IMR-90 (cell line): Measurements from ENCODE around the gene GLT1D1. TPM values are rescaled to one million over a fixed set of nuclear protein-coding genes. Genes with fewer than 3 reads are reported as not detected.

Source experiments
- ATAC-seq: fragments of 200-7000 bp; cut with Tn5 transposase; 2 replicates; pipeline ENCODE4 v1.9.1; 2020; ENCODE audit warnings: low read depth, mild to moderate bottlenecking, moderate library complexity
- BruUV-seq: library from RNA; stranded (reverse); fragments of 400-500 nt; replicated peaks from 2 replicates; lab custom pipeline; 2021; lab: Mats Ljungman, UMichigan
- CTCF ChIA-PET: fragments of 300-600 bp; formaldehyde crosslinking; extraction: SDS; loops from one replicate; lab custom pipeline; 2021; ENCODE audit warnings: antibody characterized with exemption; lab: Yijun Ruan, JAX
- POLR2A ChIA-PET: fragments of 300-600 bp; sonication (Branson Sonifier 250); formaldehyde crosslinking; loops from one replicate; lab custom pipeline; 2022; ENCODE audit warnings: antibody characterized with exemption; ENCODE audit not compliant: unreplicated experiment; lab: Charles Lee
- DNase-seq: peaks from one replicate; pipeline ENCODE4 v3.0.0; 2013
- H2AFZ ChIP-seq: replicated peaks from 2 replicates; pipeline ENCODE3; 2013; ENCODE audit warnings: low read length, mild to moderate bottlenecking; ENCODE audit not compliant: poor library complexity
- H2AK5ac ChIP-seq: 2 replicates; pipeline ENCODE4 v1.6.1; 2013; ENCODE audit warnings: low read depth, low read length, inconsistent platforms
- H2AK9ac ChIP-seq: replicated peaks from 2 replicates; pipeline ENCODE3; 2013; ENCODE audit warnings: mild to moderate bottlenecking, low read depth, low read length, moderate library complexity; ENCODE audit not compliant: poor library complexity
- H2BK120ac ChIP-seq: 2 replicates; pipeline ENCODE4 v1.6.1; 2013; ENCODE audit warnings: low read depth, low read length, inconsistent platforms
- H2BK15ac ChIP-seq: 3 replicates; pipeline ENCODE4 v1.6.1; 2013; ENCODE audit warnings: low read depth, low read length, inconsistent platforms
- H2BK20ac ChIP-seq: 2 replicates; pipeline ENCODE4 v1.6.1; 2013; ENCODE audit warnings: low read depth, mild to moderate bottlenecking, inconsistent platforms, low read length, moderate library complexity
- H2BK5ac ChIP-seq: 2 replicates; pipeline ENCODE4 v1.6.1; 2013; ENCODE audit warnings: mild to moderate bottlenecking, low read depth, low read length, inconsistent platforms; ENCODE audit not compliant: poor library complexity, severe bottlenecking
- H3K14ac ChIP-seq: replicated peaks from 2 replicates; pipeline ENCODE4 v1.6.1; 2013; ENCODE audit warnings: low read depth, low read length, inconsistent platforms
- H3K18ac ChIP-seq: 2 replicates; pipeline ENCODE4 v1.6.1; 2013; ENCODE audit warnings: low read depth, low read length, control low read depth
- H3K23ac ChIP-seq: 2 replicates; pipeline ENCODE4 v1.6.1; 2013; ENCODE audit warnings: low read depth, low read length, inconsistent platforms
- H3K27ac ChIP-seq: 2 replicates; pipeline ENCODE4 v1.5.1; 2013; ENCODE audit warnings: mild to moderate bottlenecking, control low read depth, low read length; ENCODE audit not compliant: insufficient read depth
- H3K27me3 ChIP-seq: 2 replicates; pipeline ENCODE4 v1.6.1; 2013; ENCODE audit warnings: low read length; ENCODE audit not compliant: control insufficient read depth, insufficient read depth
- H3K36me3 ChIP-seq: 2 replicates; pipeline ENCODE4 v1.6.1; 2013; ENCODE audit warnings: low read length, mixed read lengths; ENCODE audit not compliant: control insufficient read depth, insufficient read depth
- H3K4ac ChIP-seq: 2 replicates; pipeline ENCODE4 v1.6.1; 2013; ENCODE audit warnings: low read depth, low read length, inconsistent platforms
- H3K4me1 ChIP-seq: 2 replicates; pipeline ENCODE4 v1.6.1; 2013; ENCODE audit warnings: low read length, mixed read lengths; ENCODE audit not compliant: control insufficient read depth, insufficient read depth
- H3K4me2 ChIP-seq: 2 replicates; pipeline ENCODE4 v1.6.1; 2013; ENCODE audit warnings: low read depth, mild to moderate bottlenecking, control low read depth, low read length, moderate library complexity
- H3K4me3 ChIP-seq: 2 replicates; pipeline ENCODE4 v1.5.1; 2013; ENCODE audit warnings: low read depth, mild to moderate bottlenecking, control low read depth, low read length, moderate library complexity; ENCODE audit not compliant: insufficient read depth
- H3K56ac ChIP-seq: 2 replicates; pipeline ENCODE4 v1.6.1; 2013; ENCODE audit warnings: low read length, inconsistent platforms; ENCODE audit not compliant: insufficient read depth; ENCODE audit errors: extremely low read depth
- H3K79me1 ChIP-seq, 2 experiments: 2 replicates each; pipeline ENCODE4 v1.6.1; 2013; ENCODE audit warnings: low read length in 2 of 2, inconsistent platforms in 1 of 2, low read depth in 1 of 2
- H3K9ac ChIP-seq: 2 replicates; pipeline ENCODE4 v1.6.1; 2013; ENCODE audit warnings: low read depth, low read length, control low read depth
- H3K9me1 ChIP-seq: 2 replicates; pipeline ENCODE4 v1.6.1; 2013; ENCODE audit warnings: low read length, inconsistent platforms; ENCODE audit not compliant: insufficient read depth
- H3K9me3 ChIP-seq: 2 replicates; pipeline ENCODE4 v1.6.1; 2013; ENCODE audit warnings: low read length; ENCODE audit not compliant: control insufficient read depth, insufficient read depth
- H4K20me1 ChIP-seq: 2 replicates; pipeline ENCODE4 v1.6.1; 2013; ENCODE audit warnings: low read length, inconsistent platforms; ENCODE audit not compliant: insufficient read depth
- H4K5ac ChIP-seq: 2 replicates; pipeline ENCODE4 v1.6.1; 2013; ENCODE audit warnings: mild to moderate bottlenecking, low read depth, low read length, control low read depth
- H4K8ac ChIP-seq, 2 experiments: 2 replicates each; pipeline ENCODE4 v1.6.1; 2013; ENCODE audit warnings: low read depth in 2 of 2, low read length in 2 of 2, control low read depth in 1 of 2, inconsistent platforms in 1 of 2
- H4K91ac ChIP-seq: 2 replicates; pipeline ENCODE4 v1.6.1; 2013; ENCODE audit warnings: low read depth, low read length, inconsistent platforms; ENCODE audit not compliant: insufficient read depth
- BHLHE40 ChIP-seq: fragments of 150-350 bp; IDR thresholded peaks from 2 replicates; pipeline ENCODE4 v1.6.1; 2016; ENCODE audit warnings: mild to moderate bottlenecking, low read depth, low read length
- CEBPB ChIP-seq: IDR thresholded peaks from 2 replicates; pipeline ENCODE4 v1.6.1; 2012; ENCODE audit warnings: low read depth, low read length, improper control_type of control experiment
- CHD1 ChIP-seq: IDR thresholded peaks from 2 replicates; pipeline ENCODE4 v1.6.1; 2012; ENCODE audit warnings: low read depth, low read length, improper control_type of control experiment
- MAFK ChIP-seq: IDR thresholded peaks from 2 replicates; pipeline ENCODE4 v1.6.1; 2012; ENCODE audit warnings: low read depth, low read length, improper control_type of control experiment
- MAZ ChIP-seq: IDR thresholded peaks from 2 replicates; pipeline ENCODE4 v1.6.1; 2012; ENCODE audit warnings: low read depth, mild to moderate bottlenecking, low read length, improper control_type of control experiment, moderate library complexity, borderline replicate concordance
- POLR2A ChIP-seq: IDR thresholded peaks from 2 replicates; pipeline ENCODE4 v1.6.1; 2012; ENCODE audit warnings: mild to moderate bottlenecking, low read depth, low read length
- RCOR1 ChIP-seq: IDR thresholded peaks from 2 replicates; pipeline ENCODE4 v1.6.1; 2012; ENCODE audit warnings: mild to moderate bottlenecking, low read length, improper control_type of control experiment; ENCODE audit not compliant: insufficient replicate concordance
- USF2 ChIP-seq: fragments of 150-350 bp; IDR thresholded peaks from 2 replicates; pipeline ENCODE4 v1.6.1; 2017; ENCODE audit warnings: mild to moderate bottlenecking, antibody characterized with exemption, low read length, low read depth
- WGBS, 2 experiments: methylation state at CpG; one replicate each; pipeline versions ENCODE4 v1.1.5 to v1.1.7; 2013; ENCODE audit warnings: missing lambda C conversion rate in 2 of 2; ENCODE audit not compliant: insufficient read length in 1 of 2; ENCODE audit errors: extremely low coverage in 2 of 2; 5-methylcytosine and 5-hydroxymethylcytosine counted together
- dilution Hi-C: fragments of 300-500 bp; cut with HindIII; formaldehyde crosslinking; loops from one replicate; pipeline ENCODE4 v1.14.3; 2018; ENCODE audit warnings: low sequenced_read_pairs; ENCODE audit not compliant: unreplicated experiment
- in situ Hi-C: fragments of 300-500 bp; cut with MboI; formaldehyde crosslinking; loops from 3 replicates; pipeline ENCODE4 v1.14.3; 2019; ENCODE audit warnings: low sequenced_read_pairs, inconsistent platforms, mixed read lengths
- intact Hi-C: fragments of 100-400 bp; cut with micrococcal nuclease; formaldehyde crosslinking; loops from 2 replicates; pipeline ENCODE4 v1.10.0; 2022
- polyA plus RNA-seq, 3 experiments: library from polyadenylated mRNA; depleted of rRNA; stranded (reverse); fragments of >200 nt; gene quantifications; 2 replicates each; pipeline ENCODE4 v1.2.3, GENCODE V29; 2012; ENCODE audit warnings: low replicate concordance in 1 of 3
- total RNA-seq: library from RNA; depleted of rRNA; stranded (reverse); fragments of >200 nt; gene quantifications from 2 replicates; pipeline ENCODE4 v1.2.3, GENCODE V29; 2012

The GLT1D1 gene
- total and polyA plus RNA-seq, 2 of the 4 experiments (the other 2 are of a cell fraction), result not detected

DNA sequence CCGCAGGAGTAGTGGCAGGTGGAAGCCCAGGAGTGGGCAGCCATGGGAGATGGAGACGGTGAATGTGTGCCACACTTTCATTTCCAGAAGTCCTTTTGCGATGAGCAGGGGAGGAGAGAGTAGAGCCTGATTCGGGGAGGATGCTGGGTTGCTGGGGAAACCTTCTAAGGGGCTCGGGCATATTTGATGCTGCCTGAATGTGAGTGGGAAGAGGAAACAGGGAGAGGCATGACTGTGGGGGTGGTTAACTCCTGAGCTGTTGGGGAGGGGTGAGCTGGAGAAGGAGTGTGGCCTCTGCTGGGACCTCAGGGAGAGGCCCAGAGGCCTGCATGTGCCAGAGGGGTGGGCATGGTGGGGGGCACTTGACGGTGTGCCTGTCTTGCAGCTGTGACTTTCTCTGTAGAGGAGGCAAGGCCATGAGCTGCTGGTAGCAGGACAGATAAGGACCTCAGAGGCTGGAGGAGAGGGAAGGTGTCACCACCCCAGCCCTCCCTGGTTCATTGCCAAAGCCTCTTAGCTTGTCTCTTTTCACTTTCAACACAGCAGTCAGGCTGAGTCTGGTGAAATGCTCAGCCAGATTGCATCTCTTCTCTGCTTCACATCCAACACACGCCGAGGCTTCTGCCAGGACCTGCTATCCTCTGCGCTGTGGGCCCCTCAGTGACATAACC, 11.4 kb downstream of the GLT1D1 start:
- ChIA-PET POLR2A (no interaction called here), CTCF (no interaction called here)
- H3K56ac ChIP-seq, result no peak overlapping the region
- no peak overlapping the region for H2BK15ac ChIP-seq
- dilution Hi-C loops, result no loop called here
- no peaks in the 10 kb centered on the region for H3K4me1 ChIP-seq
- no peak overlapping the region for H3K4me2 ChIP-seq
- BruUV-seq, result no TSS peak
- H3K14ac ChIP-seq, result no peak overlapping the region
- in situ Hi-C loops, result no loop called here
- no peak overlapping the region for H3K18ac ChIP-seq
- H2BK5ac ChIP-seq, result no peak overlapping the region
- H4K91ac ChIP-seq, result no peak overlapping the region
- no peak overlapping the region for H4K5ac ChIP-seq
- H3K27me3 ChIP-seq, result no peaks in the 10 kb centered on the region
- no peak overlapping the region for H4K8ac ChIP-seq
- no peak overlapping the region for H3K27ac ChIP-seq
- H3K4me3 ChIP-seq, result no peak overlapping the region
- H4K20me1 ChIP-seq, result no peaks in the 10 kb centered on the region
- no peak overlapping the region for H2AK9ac ChIP-seq
- no peak overlapping the region for H3K4ac ChIP-seq
- DNase-seq (no peak), ATAC-seq (no peak)
- 65% methylated on average over 3 of the region's 9 CpGs; no CpG with 5 or more reads in 1 of the 2 experiments for WGBS, 2 experiments
- no peak overlapping the region for H2AK5ac ChIP-seq
- H2BK20ac ChIP-seq, result no peak overlapping the region
- no peaks in the 10 kb centered on the region for H3K9me1 ChIP-seq
- H3K79me1 ChIP-seq, result no peaks in the 10 kb centered on the region
- no peak overlapping the region for H2BK120ac ChIP-seq
- peaks cover 25% of the 10 kb centered on the region for H3K9me3 ChIP-seq
- no peak overlapping the region for H3K9ac ChIP-seq
- no peak overlapping the region for H2AFZ ChIP-seq
- no peaks in the 10 kb centered on the region for H3K36me3 ChIP-seq
- intact Hi-C loops, result no loop called here
- TF ChIP-seq MAZ, result no peak
- no peak for TF ChIP-seq POLR2A
- TF ChIP-seq USF2, result no peak
- no peak for TF ChIP-seq MAFK
- no peak for TF ChIP-seq RCOR1
- no peak for TF ChIP-seq CEBPB
- TF ChIP-seq BHLHE40, result no peak
- no peak for TF ChIP-seq CHD1
- no peak overlapping the region for H3K23ac ChIP-seq
